Ascending aorta (tissue), 2 donors: ENCODE data around the gene TGFBR3. TPM values are rescaled to one million over a fixed set of nuclear protein-coding genes. Genes with fewer than 3 reads are reported as not detected.

Experiments
- DNase-seq, 2 donors: peaks; one replicate each; pipeline ENCODE4 v3.0.0-alpha.2; 2019; ENCODE audit warnings: low spot score in 2 of 2
- H3K27ac ChIP-seq, 2 donors: fragments of 200-600 bp; sonication (generic); one replicate each; pipeline ENCODE4 v1.5.1; 2016 to 2017; ENCODE audit warnings: mild to moderate bottlenecking in 1 of 2
- H3K27me3 ChIP-seq: fragments of 200-600 bp; sonication (generic); one replicate; pipeline ENCODE4 v1.5.1; 2017
- H3K36me3 ChIP-seq, 2 donors: fragments of 200-600 bp; sonication (generic); one replicate each; pipeline ENCODE4 v1.5.1; 2016
- H3K4me1 ChIP-seq, 2 donors: fragments of 200-600 bp; sonication (generic); one replicate each; pipeline ENCODE4 v1.5.1; 2016 to 2017; ENCODE audit warnings: mild to moderate bottlenecking in 1 of 2
- H3K4me3 ChIP-seq, 2 donors: fragments of 200-600 bp; sonication (generic); one replicate each; pipeline ENCODE4 v1.5.1; 2016 to 2017; ENCODE audit warnings: mild to moderate bottlenecking in 1 of 2
- H3K9me3 ChIP-seq, 2 donors: fragments of 200-600 bp; sonication (generic); one replicate each; pipeline ENCODE4 v1.5.1; 2016
- intact Hi-C: fragments of 100-400 bp; cut with DNase I; formaldehyde crosslinking; loops from one replicate; pipeline ENCODE4 v1.15.1; 2023
- total RNA-seq: library from RNA; depleted of rRNA; stranded (reverse); fragments of >200 nt; gene quantifications from one replicate; pipeline ENCODE4 v1.1.0, GENCODE V29; 2016
- TF ChIP-seq, protein P1 (sequence below), 3 experiments: fragments of 200-600 bp in 2 of 3; fragments of 450-650 bp in 1 of 3; sonication (generic) in 2 of 3; IDR thresholded peaks; one replicate each; pipeline ENCODE4 v1.5.1; 2016 to 2019; ENCODE audit warnings: antibody characterized with exemption in 3 of 3, mild to moderate bottlenecking in 1 of 3, moderate library complexity in 1 of 3

TGFBR3 gene
- total RNA-seq, 1 donor from 2014 or later = 127 TPM

DNA sequence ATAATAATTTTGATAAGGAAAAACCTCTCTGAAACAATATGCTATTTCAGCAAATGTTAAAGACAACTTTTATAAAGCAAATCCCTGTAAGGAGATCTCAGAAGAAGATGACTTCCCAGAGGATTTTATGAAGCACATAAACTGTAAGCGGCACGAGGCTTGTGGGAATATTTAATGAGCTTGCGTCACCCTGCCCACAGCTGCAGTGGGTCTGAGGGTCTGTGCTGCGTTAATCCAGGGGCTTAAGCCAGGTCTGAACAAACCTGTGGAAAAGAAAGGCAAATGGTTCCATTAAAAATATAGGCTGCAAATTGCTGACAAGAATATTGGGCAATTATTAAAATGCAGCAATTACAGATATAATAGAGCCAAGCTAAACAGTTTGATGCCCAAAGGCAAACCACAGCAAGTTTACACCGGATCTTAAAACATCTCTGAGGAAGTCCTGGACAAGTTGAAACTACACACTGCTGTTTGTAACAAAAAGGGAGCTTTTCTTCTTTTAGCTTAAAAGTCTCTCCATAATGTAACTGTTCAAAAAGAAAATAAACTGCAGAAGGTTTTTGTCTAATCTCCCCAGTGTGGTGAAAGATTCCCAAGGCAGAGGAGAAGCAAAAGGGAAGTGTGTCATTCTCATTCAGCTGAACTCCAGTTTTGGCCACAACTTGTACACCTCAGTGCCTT, 21.8 kb downstream of the TGFBR3 start:
- H3K9me3 ChIP-seq = no peaks in the 10 kb centered on the region
- TF ChIP-seq, protein P1, sequence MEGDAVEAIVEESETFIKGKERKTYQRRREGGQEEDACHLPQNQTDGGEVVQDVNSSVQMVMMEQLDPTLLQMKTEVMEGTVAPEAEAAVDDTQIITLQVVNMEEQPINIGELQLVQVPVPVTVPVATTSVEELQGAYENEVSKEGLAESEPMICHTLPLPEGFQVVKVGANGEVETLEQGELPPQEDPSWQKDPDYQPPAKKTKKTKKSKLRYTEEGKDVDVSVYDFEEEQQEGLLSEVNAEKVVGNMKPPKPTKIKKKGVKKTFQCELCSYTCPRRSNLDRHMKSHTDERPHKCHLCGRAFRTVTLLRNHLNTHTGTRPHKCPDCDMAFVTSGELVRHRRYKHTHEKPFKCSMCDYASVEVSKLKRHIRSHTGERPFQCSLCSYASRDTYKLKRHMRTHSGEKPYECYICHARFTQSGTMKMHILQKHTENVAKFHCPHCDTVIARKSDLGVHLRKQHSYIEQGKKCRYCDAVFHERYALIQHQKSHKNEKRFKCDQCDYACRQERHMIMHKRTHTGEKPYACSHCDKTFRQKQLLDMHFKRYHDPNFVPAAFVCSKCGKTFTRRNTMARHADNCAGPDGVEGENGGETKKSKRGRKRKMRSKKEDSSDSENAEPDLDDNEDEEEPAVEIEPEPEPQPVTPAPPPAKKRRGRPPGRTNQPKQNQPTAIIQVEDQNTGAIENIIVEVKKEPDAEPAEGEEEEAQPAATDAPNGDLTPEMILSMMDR (IDR thresholded peaks at IDR 0.05) = no peak
- no peak for DNase-seq
- H3K4me1 ChIP-seq = no peaks in the 10 kb centered on the region
- H3K36me3 ChIP-seq = peaks cover 4 to 15% of the 10 kb centered on the region in 2 donors
- H3K27me3 ChIP-seq = no peaks in the 10 kb centered on the region
- H3K27ac ChIP-seq = no peak overlapping the region
- H3K4me3 ChIP-seq = no peak overlapping the region
- intact Hi-C loops = no loop called here

DNA sequence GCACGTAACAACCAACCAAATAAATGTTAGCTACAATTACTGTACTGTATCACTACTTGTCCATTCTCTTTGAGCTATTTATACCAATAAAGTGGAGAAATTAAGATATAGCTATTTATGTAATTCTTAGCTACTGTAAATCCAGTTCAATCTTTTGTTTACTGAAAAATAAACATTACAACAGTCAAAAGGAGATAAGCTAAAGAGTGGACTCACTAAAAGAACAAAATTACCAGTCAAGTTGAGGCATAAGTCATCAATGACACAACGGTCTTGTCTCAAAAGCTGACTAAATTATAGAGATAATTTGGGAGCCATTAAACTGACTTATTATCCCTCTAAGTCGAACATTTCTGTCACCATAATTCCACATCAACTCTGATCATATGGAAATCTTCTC, 22.5 kb downstream of the TGFBR3 start:
- Histone ChIP-seq H3K4me3 (no peak overlapping the region), H3K27ac (no peak overlapping the region), H3K27me3 (no peaks in the 10 kb centered on the region), H3K9me3 (no peaks in the 10 kb centered on the region), H3K36me3 (peaks cover 4 to 15% of the 10 kb centered on the region in 2 donors), H3K4me1 (no peaks in the 10 kb centered on the region)
- DNase-seq = no peak
- TF ChIP-seq, protein P1 (IDR thresholded peaks at IDR 0.05) = no peak
- intact Hi-C loops = no loop called here

DNA sequence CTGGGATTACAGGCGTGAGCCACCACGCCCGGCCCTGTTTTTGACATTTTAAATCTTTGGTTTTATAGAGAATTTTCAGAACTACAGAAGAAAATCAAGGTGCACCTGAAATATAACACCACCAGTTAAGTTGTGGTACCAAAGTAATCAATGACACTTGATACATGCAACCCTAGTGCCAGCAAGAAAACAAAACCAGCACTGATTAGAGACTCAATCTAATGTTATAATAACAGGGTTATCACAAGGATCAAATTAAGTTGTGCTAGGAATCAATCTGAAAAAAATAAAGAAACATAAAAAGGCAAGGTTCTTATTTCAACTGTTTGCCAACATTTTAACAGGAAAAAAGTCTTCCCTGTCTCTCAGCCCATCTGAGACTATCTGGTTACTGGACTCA, 23.8 kb downstream of the TGFBR3 start:
- Histone ChIP-seq H3K4me1 (no peaks in the 10 kb centered on the region), H3K9me3 (no peaks in the 10 kb centered on the region), H3K27ac (no peak overlapping the region), H3K27me3 (no peaks in the 10 kb centered on the region), H3K4me3 (no peak overlapping the region), H3K36me3 (peaks cover 4 to 15% of the 10 kb centered on the region in 2 donors)
- TF ChIP-seq, protein P1 (IDR thresholded peaks at IDR 0.05) = no peak
- intact Hi-C loops = no loop called here
- no peak for DNase-seq

DNA sequence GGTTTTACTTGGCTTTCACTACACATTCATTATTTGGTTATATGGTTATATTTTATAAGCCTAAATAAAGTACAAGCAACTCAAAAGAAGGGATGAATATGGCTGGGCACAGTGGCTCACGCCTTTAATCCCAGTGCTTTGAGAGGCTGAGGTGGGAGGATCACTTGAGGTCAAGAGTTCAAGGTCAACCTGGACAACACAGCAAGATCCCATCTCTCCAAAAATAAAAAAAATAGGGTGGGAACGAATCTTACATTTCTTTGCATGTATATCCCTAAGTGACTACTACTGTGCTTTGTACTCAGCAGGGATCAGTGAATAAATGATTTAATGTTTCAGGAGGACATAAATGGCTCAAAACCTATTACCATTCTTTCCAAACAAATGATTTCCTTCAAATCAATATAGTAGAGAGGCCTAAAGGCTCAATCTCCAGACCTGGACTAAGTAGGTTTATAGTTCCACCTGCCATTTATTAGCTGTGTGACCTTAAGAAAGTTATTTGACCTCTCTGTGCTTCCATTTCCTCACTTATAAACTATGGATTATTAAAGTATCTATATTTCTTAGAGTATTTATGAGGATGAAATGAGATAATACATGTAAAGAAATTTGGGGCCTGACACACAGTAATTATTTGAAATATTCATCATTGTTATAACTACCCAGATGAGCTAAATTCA, 28.3 kb downstream of the TGFBR3 start:
- Histone ChIP-seq H3K9me3 (no peaks in the 10 kb centered on the region), H3K27me3 (no peaks in the 10 kb centered on the region), H3K4me3 (no peak overlapping the region), H3K36me3 (peaks cover 4 to 18% of the 10 kb centered on the region in 2 donors), H3K27ac (no peak overlapping the region), H3K4me1 (no peaks in the 10 kb centered on the region)
- intact Hi-C loops = no loop called here
- no peak for DNase-seq
- TF ChIP-seq, protein P1 (IDR thresholded peaks at IDR 0.05) = no peak

DNA sequence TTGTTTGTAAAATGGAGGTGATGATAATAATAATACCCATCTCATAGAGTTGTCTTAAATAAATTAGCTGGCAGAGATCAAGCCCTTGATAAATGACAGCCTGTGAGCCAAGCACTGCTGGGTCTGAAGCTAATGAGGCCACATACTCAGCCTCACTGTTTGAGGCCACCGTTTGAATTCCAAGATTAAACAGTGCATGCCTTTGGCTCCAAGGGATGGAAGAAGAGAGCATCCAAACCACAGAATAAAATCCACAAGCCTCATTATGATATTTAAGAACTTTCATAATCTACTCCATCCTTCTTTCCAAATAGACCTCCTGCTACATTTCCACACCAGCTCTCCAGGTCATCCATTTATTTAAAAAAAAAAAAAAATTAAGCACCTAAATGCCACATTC, 29.0 kb downstream of the TGFBR3 start:
- H3K4me1 ChIP-seq = no peaks in the 10 kb centered on the region
- no peak for DNase-seq
- intact Hi-C loops = no loop called here

More for the DNA sequence above, 29.0 kb downstream of the TGFBR3 start:
- no peak overlapping the region for H3K27ac ChIP-seq
- H3K36me3 ChIP-seq = peaks cover 4 to 18% of the 10 kb centered on the region in 2 donors
- H3K4me3 ChIP-seq = no peak overlapping the region
- H3K9me3 ChIP-seq = no peaks in the 10 kb centered on the region
- H3K27me3 ChIP-seq = no peaks in the 10 kb centered on the region
- TF ChIP-seq, protein P1 (IDR thresholded peaks at IDR 0.05) = no peak
